Stimulated activated CD4-positive, alpha-beta T cell treated with anti-CD3 and anti-CD28 coated beads, Interleukin-12 subunit alpha, Interleukin-12 subunit beta, amount 100 ng/mL, for 48 hours (primary cell): ENCODE results near the gene CRLF2.
"Not testable (repeated sequence)": the region's sequence is repeated elsewhere in the genome, so short reads cannot be mapped to it uniquely, and the experiment has no call there.

Source experiments
- DNase-seq, 3 donors: peaks; one replicate each; pipeline ENCODE4 v3.0.0-alpha.2; 2020; ENCODE audit warnings: low read depth in 2 of 3, low spot score in 1 of 3

CRLF2 gene

DNA sequence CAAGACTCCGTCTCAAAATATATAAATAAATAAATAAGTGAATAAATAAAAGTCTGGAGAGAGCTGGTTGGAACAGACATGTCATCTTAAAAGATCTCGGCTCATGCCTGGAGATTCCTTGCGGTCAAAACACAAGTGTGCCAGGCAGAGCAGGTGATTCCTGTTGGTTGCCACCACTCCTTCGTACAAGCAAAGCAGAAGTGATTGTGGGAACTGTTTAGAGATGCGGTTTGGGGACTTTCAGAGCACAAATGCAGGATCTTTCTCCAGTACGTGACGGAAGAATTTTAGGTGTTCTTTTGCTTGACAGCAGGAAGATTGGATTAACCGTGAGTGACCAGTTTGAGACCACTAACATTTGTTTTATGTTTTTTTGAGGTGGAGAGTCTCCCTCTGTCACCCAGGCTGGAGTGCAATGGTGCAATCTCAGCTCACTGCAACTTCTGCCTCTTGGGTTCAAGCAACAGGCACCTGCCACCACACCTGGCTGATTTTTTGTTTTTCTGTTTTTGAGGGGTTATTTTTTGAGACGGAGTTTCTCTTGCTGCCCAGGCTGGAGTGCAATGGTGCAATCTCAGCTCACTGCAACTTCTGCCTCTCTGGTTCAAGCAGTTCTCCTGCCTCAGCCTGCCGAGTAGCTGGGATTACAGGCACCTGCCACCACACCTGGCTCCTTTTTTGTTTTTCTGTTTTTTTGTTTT is 2.8 kb upstream of the CRLF2 start:
- no peak for DNase-seq

DNA sequence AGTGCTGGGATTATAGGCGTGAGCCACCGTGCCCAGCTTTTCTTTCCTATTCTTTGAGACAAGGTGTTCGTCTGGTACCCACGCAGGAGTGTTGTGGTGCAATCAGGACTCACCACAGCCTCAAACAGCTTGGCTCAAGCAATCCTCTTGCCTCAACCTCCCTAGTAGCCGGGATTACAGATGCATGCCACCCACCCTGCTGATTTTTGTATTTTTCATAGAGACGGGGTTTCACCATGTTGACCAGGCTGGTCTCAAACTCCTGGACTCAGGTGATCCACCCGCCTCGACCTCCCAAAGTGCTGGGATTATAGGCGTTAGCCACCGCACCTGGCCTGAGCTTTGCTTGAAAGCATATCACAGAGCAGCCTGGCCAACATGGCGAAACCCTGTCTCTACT is 1.5 kb upstream of the CRLF2 start:
- DNase-seq, result no peak

DNA sequence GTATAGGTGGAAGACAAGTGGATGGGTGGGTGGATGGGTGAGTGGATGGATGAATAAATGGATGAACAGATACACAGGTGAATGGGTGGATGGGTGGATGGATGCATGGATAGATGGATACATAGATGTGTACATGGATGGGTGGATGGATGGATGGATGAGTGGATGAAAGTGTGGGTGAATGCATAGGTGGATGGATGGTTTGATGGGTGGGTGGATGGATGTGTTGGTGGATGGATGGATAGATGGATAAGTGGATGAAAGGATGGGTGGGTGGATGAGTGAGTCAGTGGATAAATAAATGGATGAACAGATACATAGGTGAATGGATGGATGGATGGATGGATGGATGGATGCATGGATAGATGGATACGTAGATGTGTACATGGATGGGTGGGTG is 1.6 kb downstream of the CRLF2 start:
- DNase-seq, result no peak

DNA sequence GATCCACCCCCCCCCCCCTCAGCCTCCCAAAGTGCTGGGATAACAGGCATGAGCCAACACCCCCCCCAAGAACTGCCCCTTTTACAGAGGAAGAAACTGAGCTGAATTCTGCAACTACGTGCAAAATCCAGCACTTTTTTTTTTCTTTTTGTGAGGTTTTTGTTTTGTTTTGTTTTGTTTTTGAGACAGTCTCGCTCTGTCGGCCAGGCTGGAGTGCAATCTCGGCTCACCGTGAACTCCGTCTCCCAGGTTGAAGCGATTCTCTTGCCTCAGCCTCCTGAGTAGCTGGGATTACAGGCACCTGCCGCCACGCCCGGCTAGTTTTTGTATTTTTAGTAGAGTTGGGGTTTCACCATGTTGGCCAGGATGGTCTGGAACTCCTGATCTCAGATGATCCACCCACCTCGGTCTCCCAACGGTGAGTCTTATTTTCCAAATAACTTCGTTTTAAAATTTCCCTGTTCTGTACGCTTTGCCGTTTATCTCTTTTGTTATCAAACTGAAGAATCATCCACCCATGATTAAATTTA is 4.9 kb downstream of the CRLF2 start:
- DNase-seq, result no peak

- no peak for DNase-seq
These were observed 6.5 kb downstream of the CRLF2 start for GRCh38 chrX:1205681-1206611.

- no peak for DNase-seq
These were observed 10.2 kb downstream of the CRLF2 start for GRCh38 chrX:1202251-1202650.

DNA sequence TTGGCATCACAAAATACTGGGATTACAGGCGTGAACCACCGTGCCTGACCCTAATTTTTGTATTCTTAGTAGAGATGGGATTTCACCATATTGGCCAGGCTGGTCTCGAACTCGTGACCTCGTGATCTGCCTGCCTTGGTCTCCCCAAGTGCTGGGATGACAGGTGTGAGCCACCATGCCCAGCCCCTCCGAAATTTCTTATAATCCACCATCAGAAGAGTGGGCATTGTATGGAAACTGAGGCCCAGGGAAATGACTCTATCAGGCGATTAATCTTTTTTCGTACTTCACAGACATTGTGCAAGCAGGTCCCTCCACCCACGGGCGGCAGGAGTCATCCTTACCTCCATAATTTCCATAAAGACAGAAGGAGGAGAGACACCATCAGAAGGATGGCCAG is 16.0 kb downstream of the CRLF2 start:
- DNase-seq, result no peak

- DNase-seq, result not testable (repeated sequence)
These were observed 20.3 kb downstream of the CRLF2 start for GRCh38 chrX:1192196-1192595.

DNA sequence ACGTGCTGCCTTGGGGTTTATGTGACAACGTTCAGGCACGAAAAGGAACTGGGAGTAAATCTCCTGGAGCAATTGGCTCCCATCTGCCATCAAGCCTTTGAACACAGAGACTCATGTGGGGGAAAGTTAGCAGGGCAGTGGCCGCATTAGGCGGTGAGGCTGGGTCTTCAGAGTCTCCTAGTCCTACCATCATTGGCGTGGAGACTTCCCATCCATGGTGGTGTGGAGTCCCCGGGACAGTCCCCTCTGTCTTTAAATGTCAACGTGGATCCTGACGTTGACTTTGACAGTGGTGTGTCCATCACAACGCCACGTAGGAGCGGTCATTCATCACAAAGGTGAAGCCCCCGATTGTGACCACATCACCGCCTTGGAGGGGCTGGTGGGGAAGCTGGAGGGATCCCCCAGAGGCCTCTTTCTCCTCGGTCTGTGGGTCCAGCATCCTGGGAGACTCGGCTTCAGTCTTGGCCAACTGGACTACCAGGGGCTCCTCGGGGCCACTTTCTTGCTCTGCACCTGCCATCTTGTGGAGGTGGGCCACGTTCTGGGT is 21.8 kb downstream of the CRLF2 start:
- no peak for DNase-seq

DNA sequence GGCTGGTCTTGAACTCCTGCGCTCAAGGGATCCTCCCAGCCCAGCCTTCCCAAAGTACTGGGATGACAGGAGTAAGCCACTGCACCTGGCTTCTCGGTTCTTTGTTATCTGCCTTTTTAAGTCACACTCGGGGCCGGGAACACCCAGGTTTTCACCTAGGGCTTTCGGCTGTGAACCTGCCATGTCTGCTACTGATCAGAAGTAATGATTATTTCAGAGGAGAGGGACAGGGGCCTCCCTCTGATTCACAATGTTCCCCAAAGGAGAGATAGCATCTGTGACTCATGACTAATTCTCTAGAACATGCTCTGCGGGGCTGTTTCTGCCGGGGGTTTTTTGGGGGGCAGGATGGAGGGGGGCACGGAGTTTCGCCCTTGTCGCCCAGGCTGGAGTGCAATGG is 26.9 kb downstream of the CRLF2 start:
- DNase-seq, result no peak

- DNase-seq, result no peak
These were observed 30.2 kb downstream of the CRLF2 start for GRCh38 chrX:1182211-1182610.

- not testable (repeated sequence) for DNase-seq
These were observed 30.8 kb downstream of the CRLF2 start for GRCh38 chrX:1181661-1182060.

GRCh38 chrX:1181170-1181569 is 31.3 kb downstream of the CRLF2 start:
- DNase-seq, result no peak

DNA sequence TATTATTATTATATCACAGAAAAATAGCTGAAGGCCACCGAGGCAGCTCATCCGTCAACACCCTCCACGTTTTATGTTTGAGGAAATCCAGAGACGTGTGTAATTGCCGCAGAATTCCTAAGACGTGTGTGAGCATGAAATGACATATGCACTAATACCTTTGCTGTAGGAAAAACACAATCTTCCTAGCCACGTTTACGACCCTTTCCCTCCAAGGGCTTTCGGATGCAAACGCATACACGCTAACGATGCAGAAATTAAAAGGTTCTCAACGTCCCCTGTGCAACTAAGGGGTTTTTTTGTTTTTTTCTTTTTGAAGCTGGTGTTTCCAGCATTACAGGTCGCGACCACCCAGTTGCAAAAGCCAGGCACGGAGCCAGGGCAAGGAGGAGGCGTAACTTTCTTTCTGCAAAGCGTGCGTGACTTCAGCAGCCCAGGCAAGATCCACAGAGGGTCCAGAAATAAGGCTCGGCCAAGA is 33.8 kb downstream of the CRLF2 start:
- DNase-seq, result no peak

- DNase-seq, result not testable (repeated sequence)
These were observed 35.7 kb downstream of the CRLF2 start for GRCh38 chrX:1176531-1177320.

- DNase-seq, result not testable (repeated sequence)
These were observed 37.6 kb downstream of the CRLF2 start for GRCh38 chrX:1174609-1175545.

DNA sequence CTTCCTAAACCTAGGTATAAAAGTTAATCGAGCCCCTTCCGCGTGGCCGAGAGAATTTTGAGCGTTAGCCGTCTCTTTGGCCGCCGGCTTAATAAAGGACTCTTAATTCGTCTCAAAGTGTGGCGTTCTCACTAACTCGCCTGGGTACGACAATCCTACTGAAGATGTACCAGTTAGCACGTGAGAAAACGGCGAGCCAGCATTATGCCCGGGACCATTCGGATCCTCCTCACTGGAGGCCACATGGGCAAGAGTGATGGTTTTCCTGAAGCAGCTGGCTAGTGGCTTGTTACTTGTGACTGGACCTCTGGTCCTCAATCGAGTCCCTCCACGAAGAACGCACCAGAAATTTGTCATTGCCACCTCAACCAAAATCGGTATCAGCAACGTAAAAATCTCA is 39.0 kb downstream of the CRLF2 start:
- not testable (repeated sequence) for DNase-seq

GRCh38 chrX:1172496-1172895 is 40.0 kb downstream of the CRLF2 start:
- DNase-seq, result no peak

- DNase-seq, result not testable (repeated sequence)
These were observed 40.5 kb downstream of the CRLF2 start for GRCh38 chrX:1171915-1172314.

DNA sequence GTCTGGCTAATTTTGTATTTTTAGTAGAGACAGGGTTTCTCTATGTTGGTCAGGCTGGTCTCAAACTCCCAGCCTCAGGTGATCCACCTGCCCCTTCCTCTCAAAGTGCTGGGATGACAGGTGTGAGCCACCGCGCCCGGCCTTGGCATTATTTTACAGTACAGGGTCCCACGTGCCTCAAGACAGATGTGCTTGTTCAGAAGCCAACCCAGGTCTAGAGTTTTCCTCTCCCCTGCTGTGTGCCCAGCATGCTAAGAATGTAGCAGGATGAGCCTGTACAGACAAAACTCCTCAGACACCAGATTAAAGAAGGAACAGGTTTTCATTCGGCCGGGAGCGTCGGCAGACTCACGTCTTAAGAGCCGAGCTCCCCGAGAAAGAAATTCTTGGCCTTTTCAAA is 42.2 kb downstream of the CRLF2 start:
- no peak for DNase-seq
